H1 (cell line): ENCODE results near the gene PCDHA7. TPM values are rescaled to one million over a fixed set of nuclear protein-coding genes. Genes with fewer than 3 reads are reported as not detected.

Experiments
- EGR1 ChIP-seq: IDR thresholded peaks from 2 replicates; pipeline ENCODE4 v1.6.1; 2011; ENCODE audit warnings: low read depth, low read length, borderline replicate concordance
- RFX5 ChIP-seq: IDR thresholded peaks from 2 replicates; pipeline ENCODE4 v1.6.1; 2011; ENCODE audit warnings: low read depth, low read length, improper control_type of control experiment, borderline replicate concordance
- TEAD4 ChIP-seq: IDR thresholded peaks from 2 replicates; pipeline ENCODE4 v1.6.1; 2012; ENCODE audit warnings: low read depth, low read length, inconsistent platforms, mixed read lengths
- polyA plus RNA-seq, 7 experiments: library from polyadenylated mRNA; depleted of rRNA in 3 of 7; stranded (reverse) in 5 of 7; unstranded in 2 of 7; fragments of >200 nt in 5 of 7; fragments of 200-250 nt in 2 of 7; gene quantifications; 1 replicate in 5 of 7; 2 replicates in 1 of 7; 4 replicates in 1 of 7; pipeline versions ENCODE4 v1.2.1 to v1.2.3, GENCODE V29; 2011 to 2013; ENCODE audit warnings: missing spikeins in 2 of 7, mixed read lengths in 2 of 7
- total RNA-seq: library from RNA; stranded (reverse); fragmentation: NEBNext Ultra II Directional; extraction: Animal tissue kit (Norgen Biotek cat#: 25700); gene quantifications from 2 replicates; pipeline ENCODE4 v1.2.1, GENCODE V29; 2021

PCDHA7 gene
- total and polyA plus RNA-seq, 2 of the 8 experiments (the other 6 are each of a cell fraction or from before 2014, with no cell fraction given): 0.86 to 1.6 TPM

DNA sequence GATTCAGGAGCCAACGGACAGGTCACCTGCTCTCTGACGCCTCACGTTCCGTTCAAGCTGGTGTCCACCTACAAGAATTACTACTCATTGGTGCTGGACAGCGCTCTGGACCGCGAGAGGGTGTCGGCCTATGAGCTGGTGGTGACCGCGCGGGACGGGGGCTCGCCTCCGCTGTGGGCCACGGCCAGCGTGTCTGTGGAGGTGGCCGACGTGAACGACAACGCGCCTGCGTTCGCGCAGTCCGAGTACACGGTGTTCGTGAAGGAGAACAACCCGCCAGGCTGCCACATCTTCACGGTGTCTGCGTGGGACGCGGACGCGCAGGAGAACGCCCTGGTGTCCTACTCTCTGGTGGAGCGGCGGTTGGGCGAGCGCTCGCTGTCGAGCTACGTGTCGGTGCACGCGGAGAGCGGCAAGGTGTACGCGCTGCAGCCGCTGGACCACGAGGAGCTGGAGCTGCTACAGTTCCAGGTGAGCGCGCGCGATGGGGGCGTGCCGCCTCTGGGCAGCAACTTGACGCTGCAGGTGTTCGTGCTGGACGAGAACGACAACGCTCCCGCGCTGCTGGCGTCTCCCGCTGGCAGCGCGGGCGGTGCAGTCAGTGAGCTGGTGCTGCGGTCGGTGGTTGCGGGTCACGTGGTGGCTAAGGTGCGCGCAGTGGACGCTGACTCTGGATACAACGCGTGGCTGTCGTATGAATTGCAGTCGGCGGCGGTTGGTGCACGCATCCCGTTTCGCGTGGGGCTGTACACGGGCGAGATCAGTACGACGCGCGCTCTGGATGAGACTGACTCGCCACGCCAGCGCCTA is 23.3 kb downstream of the PCDHA7 start (continued):
- TF ChIP-seq TEAD4: no peak
- TF ChIP-seq EGR1: no peak
- TF ChIP-seq RFX5: no peak
